ENCODE results near the gene TEDC1. TPM values are rescaled to one million over a fixed set of nuclear protein-coding genes. Genes with fewer than 3 reads are reported as not detected.

Gene TEDC1
- total RNA-seq, 1 experiment from 2014 or later: 26.2 TPM

GRCh38 chr14:105532735-105533141 is 41.7 kb downstream of the TEDC1 start:
- H3K27me3 ChIP-seq (ENCODE audit: insufficient read depth, low read length): peaks cover 4% of the 10 kb centered on the region; the same call in 1 of the 2 replicates
- no peaks in the 10 kb centered on the region for H4K20me1 ChIP-seq (ENCODE audit: control insufficient read depth, insufficient read depth, insufficient read length)
- Mint-ChIP-seq H3K9me3 (peaks cover 0 to 59% of the 10 kb centered on the region in 2 experiments; a peak in 2 of 5 replicates), H3K4me3 (no peak overlapping the region; a peak in 1 of 5 replicates), H3K27me3 (ENCODE audit: low read depth) (peaks cover 34% of the 10 kb centered on the region), H3K36me3 (ENCODE audit: insufficient read depth in 1 of 3, low read depth in 3 of 3) (no peaks in the 10 kb centered on the region; a peak in 2 of 7 replicates), H3K4me1 (no peaks in the 10 kb centered on the region), H3K27ac (no peak overlapping the region)
- H3K9me3 ChIP-seq (ENCODE audit: control insufficient read depth, low read depth, low read length): no peaks in the 10 kb centered on the region
- no peak overlapping the region for H3K23ac ChIP-seq (ENCODE audit: insufficient read length, low read depth, low read length)
- no peak overlapping the region for H2BK12ac ChIP-seq (ENCODE audit: insufficient read length, low read depth, low read length)
- no peak overlapping the region for H4K5ac ChIP-seq (ENCODE audit: insufficient read length, low read depth, low read length)
- H3K4me1 ChIP-seq (ENCODE audit: insufficient read depth, low read length): no peaks in the 10 kb centered on the region
- H3K9ac ChIP-seq (ENCODE audit: extremely low read depth, insufficient read length, low read length): no peak overlapping the region
- H2BK20ac ChIP-seq (ENCODE audit: low read depth, low read length, poor library complexity, severe bottlenecking): no peak overlapping the region
- DNase-seq: no peak
- peak; percentile 36; the same call in 2 of the 3 replicates for TF ChIP-seq CTCF (conservative IDR thresholded peaks at IDR 0.05)
- H3K18ac ChIP-seq (ENCODE audit: insufficient read length, low read depth, low read length): no peak overlapping the region
- no peak overlapping the region for H2AFZ ChIP-seq (ENCODE audit: low read length)
- no peaks in the 10 kb centered on the region for H3K79me2 ChIP-seq (ENCODE audit: insufficient read depth, low read length)
- H4K8ac ChIP-seq (replicated peaks; ENCODE audit: insufficient read length, low read depth, low read length): no peak overlapping the region
- no peak overlapping the region for H3K56ac ChIP-seq (ENCODE audit: insufficient read length, low read depth, low read length)
- H3K79me1 ChIP-seq (ENCODE audit: insufficient read depth, low read depth, low read length, poor library complexity, severe bottlenecking): no peaks in the 10 kb centered on the region
- no peak overlapping the region for H3T11ph ChIP-seq (ENCODE audit: low read length)
- no peak overlapping the region for H2AK5ac ChIP-seq (ENCODE audit: insufficient read length, low read length)
- WGBS (ENCODE audit: extremely low coverage, insufficient read length, low lambda C conversion rate): no CpG with 5 or more reads among the region's 10 CpGs
- no peak overlapping the region for H2BK15ac ChIP-seq (ENCODE audit: low read depth, low read length)
- H4K91ac ChIP-seq (ENCODE audit: insufficient read length, low read depth, low read length): no peak overlapping the region
- no peak overlapping the region for H2BK5ac ChIP-seq (ENCODE audit: insufficient read length, low read length)
- no peak overlapping the region for H3K4me2 ChIP-seq (ENCODE audit: insufficient read depth, insufficient read length, low read length)
- no peak overlapping the region for H3K14ac ChIP-seq (ENCODE audit: insufficient read depth, low read length)
- no peaks in the 10 kb centered on the region for H3K23me2 ChIP-seq (ENCODE audit: insufficient read length, low read depth, low read length, poor library complexity, severe bottlenecking)
- no peak overlapping the region for H3K4ac ChIP-seq (ENCODE audit: low read depth, low read length)
- no peak overlapping the region for H3K27ac ChIP-seq (ENCODE audit: insufficient read length, low read depth, low read length)
- no peak overlapping the region for H2BK120ac ChIP-seq (ENCODE audit: low read depth, low read length, poor library complexity, severe bottlenecking)

Data from H9 (cell line).